ENCODE results near the gene CCNG2. TPM values are rescaled to one million over a fixed set of nuclear protein-coding genes. Genes with fewer than 3 reads are reported as not detected.
"Not testable (repeated sequence)": the region's sequence is repeated elsewhere in the genome, so short reads cannot be mapped to it uniquely, and the experiment has no call there.

The CCNG2 gene
- total RNA-seq, 4 donors from 2014 or later, result 31.7 to 75.1 (median 40.0) TPM

GRCh38 chr4:77127215-77127614, 29.8 kb upstream of the CCNG2 start:
- intact Hi-C loops (cut with DNase I; ENCODE audit: low total_unique reads), result no loop called here
- 80 to 88% methylated on average over 2 of the region's 2 CpGs for WGBS, 2 donors
- no peak for DNase-seq (ENCODE audit: low spot score in 2 of 2)
- no peak overlapping the region for H3K4me3 ChIP-seq (ENCODE audit: low read depth, poor library complexity, severe bottlenecking)
- no peak for TF ChIP-seq CTCF (IDR thresholded peaks at IDR 0.05)
- TF ChIP-seq POLR2A (IDR thresholded peaks at IDR 0.05), result no peak

- intact Hi-C loops (cut with DNase I; ENCODE audit: low total_unique reads), result no loop called here
- WGBS, 2 donors, result 47 to 62% methylated on average over 11 of the region's 11 CpGs
- no peak for DNase-seq (ENCODE audit: low spot score in 2 of 2)
- H3K4me3 ChIP-seq (ENCODE audit: low read depth, poor library complexity, severe bottlenecking), result no peak overlapping the region
- TF ChIP-seq CTCF (IDR thresholded peaks at IDR 0.05), result no peak
- TF ChIP-seq POLR2A (IDR thresholded peaks at IDR 0.05), result no peak
Observed at GRCh38 chr4:77127837-77128621, 29.0 kb upstream of the CCNG2 start.

DNA sequence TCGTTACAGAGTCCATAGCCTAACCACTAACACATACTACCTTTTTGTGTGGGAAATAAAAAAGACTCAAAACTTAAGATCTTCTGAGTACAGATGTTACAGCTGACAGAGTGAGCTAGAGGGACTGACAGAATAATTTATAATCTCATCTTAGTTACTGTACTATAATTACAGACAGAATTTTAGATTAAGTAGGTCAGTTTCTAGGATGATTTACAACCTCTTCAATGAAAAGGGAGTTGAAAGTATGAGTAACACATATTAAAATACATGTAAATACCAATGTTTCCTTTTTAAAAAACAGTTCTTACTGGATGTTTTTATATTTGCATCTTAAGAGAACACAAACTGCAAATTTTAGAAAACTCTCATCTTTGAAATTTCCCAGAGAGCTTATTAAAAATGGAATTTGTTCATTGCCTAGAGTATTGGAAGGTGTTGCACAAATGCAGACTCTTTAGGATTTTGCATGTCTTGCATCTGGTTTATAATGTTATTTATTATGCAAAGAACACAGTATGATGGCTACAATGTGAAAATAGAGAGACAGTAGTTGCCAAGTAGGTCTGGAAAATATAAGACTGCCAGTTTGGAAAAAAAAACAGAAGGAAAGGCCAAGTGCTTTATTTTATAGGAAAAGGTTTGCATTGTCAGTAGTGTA, 24.2 kb upstream of the CCNG2 start:
- H3K4me3 ChIP-seq (ENCODE audit: low read depth, poor library complexity, severe bottlenecking), result no peak overlapping the region
- TF ChIP-seq POLR2A (IDR thresholded peaks at IDR 0.05) (no peak), CTCF (IDR thresholded peaks at IDR 0.05) (no peak)
- WGBS, 2 donors, result 48 to 69% methylated on average over 1 of the region's 1 CpG
- intact Hi-C loops (cut with DNase I; ENCODE audit: low total_unique reads), result no loop called here
- no peak for DNase-seq (ENCODE audit: low spot score in 2 of 2)

DNA sequence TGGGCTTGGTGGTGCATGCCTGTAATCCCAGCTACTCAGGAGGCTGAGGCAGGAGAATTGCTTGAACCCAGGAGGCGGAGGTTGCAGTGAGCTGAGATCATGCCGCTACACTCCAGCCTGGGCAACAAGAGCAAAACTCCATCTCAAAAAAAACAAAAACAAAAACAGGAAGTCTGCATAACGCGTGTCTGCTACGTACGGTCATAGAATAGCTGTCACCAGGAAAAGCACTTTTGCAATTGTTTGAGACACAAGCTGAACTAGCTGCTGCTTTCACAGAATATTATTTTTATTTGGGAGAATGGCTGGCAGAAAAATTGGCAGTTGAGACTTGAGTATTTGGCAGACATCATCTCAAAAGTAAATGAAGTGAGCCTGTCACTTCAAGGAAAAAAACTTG, 19.6 kb upstream of the CCNG2 start:
- 44 to 46% methylated on average over 6 of the region's 6 CpGs for WGBS, 2 donors
- DNase-seq (ENCODE audit: low spot score in 2 of 2); H3K4me3 ChIP-seq (ENCODE audit: low read depth, poor library complexity, severe bottlenecking); intact Hi-C loops (cut with DNase I; ENCODE audit: low total_unique reads): not testable (repeated sequence)

DNA sequence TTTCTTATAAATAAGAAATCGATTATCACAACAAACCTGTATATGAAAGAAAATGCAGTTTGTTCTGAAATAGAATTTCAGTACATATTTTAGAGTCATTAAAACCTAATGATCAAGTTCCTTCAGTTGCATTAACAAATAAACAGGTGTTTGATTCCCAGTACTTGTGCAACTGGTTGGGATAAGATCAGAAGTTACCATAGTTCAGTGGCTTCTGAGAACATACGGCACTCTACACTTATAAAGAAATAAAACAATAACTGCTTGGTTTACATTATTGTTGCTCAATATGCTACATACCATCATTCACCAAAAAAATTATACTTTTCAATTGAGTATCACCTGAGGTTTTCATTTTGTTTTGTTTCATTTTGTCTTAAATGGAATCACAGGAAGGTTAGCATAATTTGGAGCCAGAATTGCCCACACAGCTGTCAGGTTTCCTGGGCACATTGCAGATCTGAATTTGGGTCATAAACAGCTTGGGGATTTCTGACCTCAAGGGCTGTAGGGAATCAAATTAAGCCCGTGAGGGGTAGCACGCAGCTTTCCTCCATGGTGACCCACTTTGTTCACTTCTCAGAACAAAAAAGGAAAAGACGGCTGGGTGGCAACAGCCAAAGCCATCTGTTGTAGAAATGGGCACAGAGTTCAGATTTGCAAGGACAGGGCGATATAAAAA, 14.9 kb upstream of the CCNG2 start:
- no peak for TF ChIP-seq CTCF (IDR thresholded peaks at IDR 0.05)
- TF ChIP-seq POLR2A (IDR thresholded peaks at IDR 0.05), result no peak
- DNase-seq (ENCODE audit: low spot score in 2 of 2), result no peak
- 65 to 68% methylated on average over 6 of the region's 6 CpGs for WGBS, 2 donors
- intact Hi-C loops (cut with DNase I; ENCODE audit: low total_unique reads), result no loop called here
- H3K4me3 ChIP-seq (ENCODE audit: low read depth, poor library complexity, severe bottlenecking), result no peak overlapping the region

- TF ChIP-seq CTCF (IDR thresholded peaks at IDR 0.05) (no peak), POLR2A (IDR thresholded peaks at IDR 0.05) (no peak)
- WGBS, 2 donors, result 64 to 66% methylated on average over 4 of the region's 4 CpGs
- intact Hi-C loops (cut with DNase I; ENCODE audit: low total_unique reads), result no loop called here
- no peak for DNase-seq (ENCODE audit: low spot score in 2 of 2)
- H3K4me3 ChIP-seq (ENCODE audit: low read depth, poor library complexity, severe bottlenecking), result no peak overlapping the region
Observed at GRCh38 chr4:77142646-77143028, 14.4 kb upstream of the CCNG2 start.

Data from lower leg skin (tissue), 4 donors.